ENCODE measurements around the gene GRID1.

GRID1 gene

DNA sequence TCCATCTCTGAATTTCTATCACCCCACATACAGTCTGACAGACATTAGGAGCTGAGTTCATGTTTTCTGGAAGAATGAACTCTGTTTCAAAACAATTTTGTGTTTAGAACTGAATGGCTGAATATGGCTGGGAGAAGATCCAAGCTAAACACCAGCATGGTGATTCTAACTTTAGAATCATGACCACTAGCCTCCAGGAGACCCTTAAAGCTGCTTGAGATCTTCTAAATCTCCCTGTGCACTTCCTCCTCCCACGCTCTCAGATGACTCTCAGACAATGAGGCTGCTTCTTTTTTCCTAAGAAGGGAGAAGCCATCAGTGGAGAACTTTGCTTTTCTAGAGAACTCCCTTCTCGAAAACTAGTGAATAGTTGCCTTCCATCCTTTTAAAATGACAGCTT, 711.2 kb downstream of the GRID1 start:
- ChIA-PET POLR2A (no interaction called here), CTCF (interaction anchor here (0.6 to 0.7 kb wide), 2 partner anchors 41 to 736 kb away, joined by 3 to 4 read pairs; no protein-coding TSS in a partner anchor)
- no peak overlapping the region for H3K4me3 ChIP-seq (ENCODE audit: low read depth, low read length)
- no peak overlapping the region for H3K27ac ChIP-seq (ENCODE audit: extremely low read depth, low read depth, low read length)
- TF ChIP-seq ZSCAN23 (tag by site-specific recombination; IDR thresholded peaks at IDR 0.05) (no peak), ZNF660 (tag by site-specific recombination; IDR thresholded peaks at IDR 0.05) (no peak), ZNF501 (tag by site-specific recombination; IDR thresholded peaks at IDR 0.05) (no peak), KLF9 (tag by site-specific recombination; IDR thresholded peaks at IDR 0.05; ENCODE audit: low read depth) (no peak), ZNF626 (tag by site-specific recombination; IDR thresholded peaks at IDR 0.05) (no peak), ZFP3 (tag by site-specific recombination; IDR thresholded peaks at IDR 0.05; ENCODE audit: low read depth) (no peak), ZBTB17 (tag by site-specific recombination; IDR thresholded peaks at IDR 0.05) (no peak), ZXDB (tag by site-specific recombination; IDR thresholded peaks at IDR 0.05) (no peak), ZNF202 (tag by site-specific recombination; IDR thresholded peaks at IDR 0.05; ENCODE audit: borderline replicate concordance) (no peak), HOXC10 (CRISPR knock-in tag; IDR thresholded peaks at IDR 0.05) (no peak), ZNF623 (tag by site-specific recombination; IDR thresholded peaks at IDR 0.05) (no peak)
- TF ChIP-seq, protein P1, sequence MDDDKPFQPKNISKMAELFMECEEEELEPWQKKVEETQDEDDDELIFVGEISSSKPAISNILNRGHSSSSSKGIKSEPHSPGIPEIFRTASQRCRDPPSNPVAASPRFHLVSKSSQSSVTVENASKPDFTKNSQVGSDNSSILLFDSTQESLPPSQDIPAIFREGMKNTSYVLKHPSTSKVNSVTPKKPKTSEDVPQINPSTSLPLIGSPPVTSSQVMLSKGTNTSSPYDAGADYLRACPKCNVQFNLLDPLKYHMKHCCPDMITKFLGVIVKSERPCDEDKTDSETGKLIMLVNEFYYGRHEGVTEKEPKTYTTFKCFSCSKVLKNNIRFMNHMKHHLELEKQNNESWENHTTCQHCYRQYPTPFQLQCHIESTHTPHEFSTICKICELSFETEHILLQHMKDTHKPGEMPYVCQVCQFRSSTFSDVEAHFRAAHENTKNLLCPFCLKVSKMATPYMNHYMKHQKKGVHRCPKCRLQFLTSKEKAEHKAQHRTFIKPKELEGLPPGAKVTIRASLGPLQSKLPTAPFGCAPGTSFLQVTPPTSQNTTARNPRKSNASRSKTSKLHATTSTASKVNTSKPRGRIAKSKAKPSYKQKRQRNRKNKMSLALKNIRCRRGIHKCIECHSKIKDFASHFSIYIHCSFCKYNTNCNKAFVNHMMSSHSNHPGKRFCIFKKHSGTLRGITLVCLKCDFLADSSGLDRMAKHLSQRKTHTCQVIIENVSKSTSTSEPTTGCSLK (tag by site-specific recombination; IDR thresholded peaks at IDR 0.05) = no peak
- TF ChIP-seq, protein P2, sequence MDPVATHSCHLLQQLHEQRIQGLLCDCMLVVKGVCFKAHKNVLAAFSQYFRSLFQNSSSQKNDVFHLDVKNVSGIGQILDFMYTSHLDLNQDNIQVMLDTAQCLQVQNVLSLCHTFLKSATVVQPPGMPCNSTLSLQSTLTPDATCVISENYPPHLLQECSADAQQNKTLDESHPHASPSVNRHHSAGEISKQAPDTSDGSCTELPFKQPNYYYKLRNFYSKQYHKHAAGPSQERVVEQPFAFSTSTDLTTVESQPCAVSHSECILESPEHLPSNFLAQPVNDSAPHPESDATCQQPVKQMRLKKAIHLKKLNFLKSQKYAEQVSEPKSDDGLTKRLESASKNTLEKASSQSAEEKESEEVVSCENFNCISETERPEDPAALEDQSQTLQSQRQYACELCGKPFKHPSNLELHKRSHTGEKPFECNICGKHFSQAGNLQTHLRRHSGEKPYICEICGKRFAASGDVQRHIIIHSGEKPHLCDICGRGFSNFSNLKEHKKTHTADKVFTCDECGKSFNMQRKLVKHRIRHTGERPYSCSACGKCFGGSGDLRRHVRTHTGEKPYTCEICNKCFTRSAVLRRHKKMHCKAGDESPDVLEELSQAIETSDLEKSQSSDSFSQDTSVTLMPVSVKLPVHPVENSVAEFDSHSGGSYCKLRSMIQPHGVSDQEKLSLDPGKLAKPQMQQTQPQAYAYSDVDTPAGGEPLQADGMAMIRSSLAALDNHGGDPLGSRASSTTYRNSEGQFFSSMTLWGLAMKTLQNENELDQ (tag by site-specific recombination; IDR thresholded peaks at IDR 0.05; ENCODE audit: low read depth) = no peak
- TF ChIP-seq, protein P3, sequence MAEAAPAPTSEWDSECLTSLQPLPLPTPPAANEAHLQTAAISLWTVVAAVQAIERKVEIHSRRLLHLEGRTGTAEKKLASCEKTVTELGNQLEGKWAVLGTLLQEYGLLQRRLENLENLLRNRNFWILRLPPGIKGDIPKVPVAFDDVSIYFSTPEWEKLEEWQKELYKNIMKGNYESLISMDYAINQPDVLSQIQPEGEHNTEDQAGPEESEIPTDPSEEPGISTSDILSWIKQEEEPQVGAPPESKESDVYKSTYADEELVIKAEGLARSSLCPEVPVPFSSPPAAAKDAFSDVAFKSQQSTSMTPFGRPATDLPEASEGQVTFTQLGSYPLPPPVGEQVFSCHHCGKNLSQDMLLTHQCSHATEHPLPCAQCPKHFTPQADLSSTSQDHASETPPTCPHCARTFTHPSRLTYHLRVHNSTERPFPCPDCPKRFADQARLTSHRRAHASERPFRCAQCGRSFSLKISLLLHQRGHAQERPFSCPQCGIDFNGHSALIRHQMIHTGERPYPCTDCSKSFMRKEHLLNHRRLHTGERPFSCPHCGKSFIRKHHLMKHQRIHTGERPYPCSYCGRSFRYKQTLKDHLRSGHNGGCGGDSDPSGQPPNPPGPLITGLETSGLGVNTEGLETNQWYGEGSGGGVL (tag by site-specific recombination; IDR thresholded peaks at IDR 0.05) = no peak
- H3K4me1 ChIP-seq (ENCODE audit: control insufficient read depth, insufficient read depth, low read length) = no peaks in the 10 kb centered on the region
- no peaks in the 10 kb centered on the region for H3K9me3 ChIP-seq (ENCODE audit: control insufficient read depth, insufficient read depth, low read depth, low read length)
- H3K36me3 ChIP-seq (ENCODE audit: control insufficient read depth in 2 of 2, insufficient read depth in 1 of 2, low read length in 2 of 2) = no peaks in the 10 kb centered on the region

DNA sequence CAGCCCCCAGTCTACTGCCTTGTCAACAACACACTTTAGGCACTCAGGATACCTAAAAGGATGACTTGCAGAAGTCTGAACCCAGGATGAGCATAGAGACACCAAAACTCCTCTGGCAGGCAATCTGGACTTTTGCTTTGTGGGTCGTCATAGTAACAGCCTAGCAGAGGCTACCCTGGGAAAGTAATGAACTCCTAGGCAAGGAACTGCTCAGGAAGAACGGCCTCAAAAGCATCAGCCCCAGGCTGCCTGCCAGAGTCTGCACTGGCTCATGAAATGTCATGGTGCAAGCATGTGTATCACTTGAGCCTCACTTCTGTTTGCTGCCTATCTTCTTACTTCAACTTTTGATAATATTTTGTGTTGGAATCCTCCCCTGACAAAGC, 715.1 kb downstream of the GRID1 start:
- H3K9me3 ChIP-seq (ENCODE audit: control insufficient read depth, insufficient read depth, low read depth, low read length) = no peaks in the 10 kb centered on the region
- POLR2A ChIA-PET = no interaction called here
- no peaks in the 10 kb centered on the region for H3K36me3 ChIP-seq (ENCODE audit: control insufficient read depth in 2 of 2, insufficient read depth in 1 of 2, low read length in 2 of 2)
- CTCF ChIA-PET = no interaction called here
- no peak overlapping the region for H3K27ac ChIP-seq (ENCODE audit: extremely low read depth, low read depth, low read length)
- no peak overlapping the region for H3K4me3 ChIP-seq (ENCODE audit: low read depth, low read length)
- H3K4me1 ChIP-seq (ENCODE audit: control insufficient read depth, insufficient read depth, low read length) = no peaks in the 10 kb centered on the region
- TF ChIP-seq ZNF530 (tag by site-specific recombination; IDR thresholded peaks at IDR 0.05; ENCODE audit: low read depth) = no peak
- no peak for TF ChIP-seq ZNF223 (tag by site-specific recombination; IDR thresholded peaks at IDR 0.05)
- TF ChIP-seq ZNF184 (tag by site-specific recombination; IDR thresholded peaks at IDR 0.05) = no peak
- TF ChIP-seq ZNF221 (tag by site-specific recombination; IDR thresholded peaks at IDR 0.05; ENCODE audit: borderline replicate concordance) = no peak
- no peak for TF ChIP-seq SCRT1 (tag by site-specific recombination; IDR thresholded peaks at IDR 0.05; ENCODE audit: borderline replicate concordance)
- TF ChIP-seq ZNF366 (tag by site-specific recombination; conservative IDR thresholded peaks at IDR 0.05) = no peak
